Sigmoid colon (tissue), 4 donors: ENCODE measurements around the gene NXN.
"Not testable (repeated sequence)": the region's sequence is repeated elsewhere in the genome, so short reads cannot be mapped to it uniquely, and the experiment has no call there.

ENCODE experiments used
- CTCF ChIP-seq, 4 experiments: fragments of 450-650 bp in 3 of 4; fragments of 200-600 bp in 1 of 4; IDR thresholded peaks; one replicate each; pipeline ENCODE4 v1.5.1; 2016 to 2019; ENCODE audit warnings: antibody characterized with exemption in 4 of 4, mild to moderate bottlenecking in 3 of 4, moderate library complexity in 2 of 4
- EP300 ChIP-seq, 4 donors: sonication (generic); formaldehyde crosslinking; IDR thresholded peaks; one replicate each; pipeline ENCODE4 v1.6.1; 2017; ENCODE audit warnings: antibody characterized with exemption in 4 of 4
- POLR2A ChIP-seq, 2 donors: fragments of 450-650 bp; IDR thresholded peaks; one replicate each; pipeline ENCODE4 v1.6.1; 2016; ENCODE audit warnings: antibody characterized with exemption in 2 of 2, mild to moderate bottlenecking in 2 of 2, moderate library complexity in 2 of 2
- POLR2AphosphoS5 ChIP-seq, 4 donors: sonication (generic); formaldehyde crosslinking; IDR thresholded peaks; one replicate each; pipeline ENCODE4 v1.6.1; 2017; ENCODE audit warnings: antibody characterized with exemption in 4 of 4

GRCh38 chr17:974778-975177 is 4.8 kb downstream of the NXN start:
- TF ChIP-seq CTCF, POLR2A, EP300, POLR2AphosphoS5 (IDR thresholded peaks at IDR 0.05): not testable (repeated sequence)
